Measurements from ENCODE around the gene FUZ.

FUZ gene

DNA sequence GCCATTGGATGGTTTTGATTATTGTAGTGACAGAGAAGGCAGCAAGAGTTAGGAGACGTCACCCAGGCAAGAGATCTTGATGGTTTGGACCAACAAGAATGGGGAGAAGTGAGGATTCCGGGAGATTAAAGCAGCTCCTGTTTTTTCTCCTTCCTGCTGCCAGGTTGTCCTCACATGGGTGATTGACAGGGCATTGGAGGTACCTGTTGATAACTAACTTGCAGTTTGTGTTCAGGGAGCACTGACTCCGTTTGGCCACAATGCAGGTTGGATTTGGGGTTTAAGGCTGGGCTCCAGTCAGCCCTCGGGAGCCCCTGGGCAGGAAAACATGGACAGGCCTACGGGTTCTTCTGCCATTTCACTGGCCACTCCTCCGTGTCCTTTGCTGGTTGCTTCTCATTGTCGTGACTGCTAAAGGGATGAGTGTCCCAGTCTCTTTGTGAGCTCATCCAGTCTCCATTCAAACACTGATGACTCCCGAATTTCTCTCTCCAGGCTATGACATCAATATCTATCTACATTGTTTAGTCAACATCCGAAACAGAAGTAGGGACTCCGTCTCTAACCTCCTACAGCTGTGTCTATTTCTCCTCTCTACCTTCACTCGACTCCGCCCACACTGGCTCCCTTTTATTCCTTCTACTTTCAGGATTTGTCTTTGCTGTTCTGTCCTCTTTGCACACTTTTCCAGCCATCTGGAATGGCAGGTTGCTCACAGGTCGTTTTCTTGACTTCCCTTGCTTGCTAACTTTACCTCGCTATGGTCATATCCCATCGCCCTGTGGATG is 36.5 kb upstream of the FUZ start:
- no peak for DNase-seq (ENCODE audit: low spot score)
- TF ChIP-seq, protein P1, sequence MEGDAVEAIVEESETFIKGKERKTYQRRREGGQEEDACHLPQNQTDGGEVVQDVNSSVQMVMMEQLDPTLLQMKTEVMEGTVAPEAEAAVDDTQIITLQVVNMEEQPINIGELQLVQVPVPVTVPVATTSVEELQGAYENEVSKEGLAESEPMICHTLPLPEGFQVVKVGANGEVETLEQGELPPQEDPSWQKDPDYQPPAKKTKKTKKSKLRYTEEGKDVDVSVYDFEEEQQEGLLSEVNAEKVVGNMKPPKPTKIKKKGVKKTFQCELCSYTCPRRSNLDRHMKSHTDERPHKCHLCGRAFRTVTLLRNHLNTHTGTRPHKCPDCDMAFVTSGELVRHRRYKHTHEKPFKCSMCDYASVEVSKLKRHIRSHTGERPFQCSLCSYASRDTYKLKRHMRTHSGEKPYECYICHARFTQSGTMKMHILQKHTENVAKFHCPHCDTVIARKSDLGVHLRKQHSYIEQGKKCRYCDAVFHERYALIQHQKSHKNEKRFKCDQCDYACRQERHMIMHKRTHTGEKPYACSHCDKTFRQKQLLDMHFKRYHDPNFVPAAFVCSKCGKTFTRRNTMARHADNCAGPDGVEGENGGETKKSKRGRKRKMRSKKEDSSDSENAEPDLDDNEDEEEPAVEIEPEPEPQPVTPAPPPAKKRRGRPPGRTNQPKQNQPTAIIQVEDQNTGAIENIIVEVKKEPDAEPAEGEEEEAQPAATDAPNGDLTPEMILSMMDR (IDR thresholded peaks at IDR 0.05; ENCODE audit: extremely low read depth, missing control alignments) = no peak

DNA sequence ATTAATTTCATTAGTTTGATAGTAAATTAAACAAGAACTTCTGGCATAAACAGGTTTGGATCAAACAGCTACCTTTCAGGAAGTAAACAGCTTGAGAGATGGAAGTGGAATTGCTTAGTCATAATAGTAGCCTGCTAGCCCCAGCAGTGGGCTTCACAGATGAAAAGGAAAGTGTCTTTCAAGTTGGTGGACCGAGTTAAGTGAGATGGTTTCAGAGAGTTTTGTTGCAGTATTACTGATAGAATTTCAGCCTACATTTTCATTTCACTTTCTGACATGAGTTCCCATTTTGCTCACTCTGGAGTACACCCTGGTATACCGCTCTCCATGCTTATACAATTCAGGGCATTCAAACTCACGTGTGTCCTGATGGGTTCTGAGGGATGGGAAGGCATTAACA is 35.8 kb upstream of the FUZ start:
- TF ChIP-seq, protein P1 (IDR thresholded peaks at IDR 0.05; ENCODE audit: extremely low read depth, missing control alignments) = no peak

DNA sequence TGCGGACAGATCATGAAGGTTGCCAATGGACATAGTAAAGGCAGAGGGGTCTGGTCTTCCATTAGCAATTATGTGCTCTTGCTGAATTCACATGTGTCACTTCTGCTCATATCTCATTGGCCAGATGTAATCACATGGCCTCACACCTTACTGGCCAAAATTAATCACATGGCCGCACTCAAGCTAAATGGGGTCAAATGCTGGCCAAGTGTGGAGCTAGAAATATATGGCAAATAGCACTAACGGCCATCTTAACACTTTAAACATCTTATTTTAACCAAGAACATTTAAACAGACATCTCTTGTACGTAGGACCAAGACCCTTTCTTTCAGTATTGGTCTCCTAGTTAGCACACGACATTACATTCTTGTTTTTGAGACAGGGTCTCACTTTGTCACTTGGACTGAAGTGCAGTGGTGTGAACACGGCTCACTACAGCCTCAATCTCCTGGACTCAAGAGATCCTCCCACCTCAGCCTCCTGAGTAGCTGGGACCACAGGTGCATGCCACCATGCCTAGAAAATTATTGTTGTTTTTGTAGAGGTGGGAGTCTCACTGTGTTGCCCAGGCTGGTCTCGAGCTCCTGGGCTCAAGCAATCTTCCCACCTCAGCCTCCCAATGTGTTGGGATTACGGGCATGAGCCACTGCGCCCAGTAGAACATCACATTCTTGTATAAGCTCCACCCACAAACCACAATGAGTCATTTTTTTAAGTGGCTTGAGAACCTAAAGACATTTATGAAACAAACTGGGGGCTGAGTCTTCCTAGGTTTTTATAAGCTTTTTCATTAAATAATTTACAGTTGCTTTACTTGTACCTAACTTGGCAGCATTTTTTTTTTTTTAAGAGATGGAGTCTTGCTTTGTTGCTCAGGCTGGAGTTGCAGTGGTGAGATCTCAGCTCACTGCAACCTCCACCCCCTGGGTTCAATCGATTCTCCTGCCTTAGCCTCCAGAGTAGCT is 34.9 kb upstream of the FUZ start:
- no peak for DNase-seq (ENCODE audit: low spot score)
- TF ChIP-seq, protein P1 (IDR thresholded peaks at IDR 0.05; ENCODE audit: extremely low read depth, missing control alignments) = no peak

More for the DNA sequence above, 35.8 kb upstream of the FUZ start:
- no peak for DNase-seq (ENCODE audit: low spot score)

DNA sequence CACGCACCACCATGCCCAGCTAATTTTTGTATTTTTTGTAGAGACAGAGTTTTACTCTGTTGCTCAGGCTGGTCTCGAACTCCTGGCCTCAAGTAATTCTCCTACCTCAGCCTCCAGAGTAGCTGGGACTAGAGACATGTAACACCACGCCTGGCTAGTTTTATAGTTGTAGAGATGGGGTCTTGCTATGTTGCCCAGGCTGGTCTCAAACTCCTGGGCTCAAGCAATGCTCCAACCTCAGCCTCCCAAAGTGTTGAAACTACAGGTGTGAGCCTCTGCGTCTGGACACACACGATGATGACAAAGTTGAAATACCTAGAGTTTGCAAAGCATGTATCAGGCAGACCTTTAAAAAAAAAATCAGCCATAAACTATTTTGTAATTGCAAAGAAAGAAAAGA is 33.3 kb upstream of the FUZ start:
- DNase-seq (ENCODE audit: low spot score) = no peak

DNA sequence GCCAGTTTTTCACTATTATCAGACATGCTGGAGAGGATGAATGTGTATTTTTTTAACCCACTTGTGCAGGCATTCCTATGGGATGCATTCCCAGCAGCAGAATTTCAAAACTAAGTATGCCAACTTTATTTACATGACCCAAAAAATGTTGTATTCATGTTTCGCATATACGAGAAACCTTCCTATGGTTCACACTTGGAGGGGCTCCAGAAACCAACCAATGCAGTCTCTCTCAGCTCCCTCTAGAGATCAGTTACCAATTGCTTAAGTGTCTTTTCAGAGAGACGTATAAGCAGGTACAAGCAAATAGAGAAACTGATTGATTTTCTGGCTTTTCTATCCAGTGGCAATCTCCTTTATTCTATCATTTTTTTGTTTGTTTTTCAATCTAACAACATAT is 32.3 kb upstream of the FUZ start:
- TF ChIP-seq, protein P1 (IDR thresholded peaks at IDR 0.05; ENCODE audit: extremely low read depth, missing control alignments) = no peak
- DNase-seq (ENCODE audit: low spot score) = no peak

More for the DNA sequence above, 33.3 kb upstream of the FUZ start:
- TF ChIP-seq, protein P1 (IDR thresholded peaks at IDR 0.05; ENCODE audit: extremely low read depth, missing control alignments) = no peak

DNA sequence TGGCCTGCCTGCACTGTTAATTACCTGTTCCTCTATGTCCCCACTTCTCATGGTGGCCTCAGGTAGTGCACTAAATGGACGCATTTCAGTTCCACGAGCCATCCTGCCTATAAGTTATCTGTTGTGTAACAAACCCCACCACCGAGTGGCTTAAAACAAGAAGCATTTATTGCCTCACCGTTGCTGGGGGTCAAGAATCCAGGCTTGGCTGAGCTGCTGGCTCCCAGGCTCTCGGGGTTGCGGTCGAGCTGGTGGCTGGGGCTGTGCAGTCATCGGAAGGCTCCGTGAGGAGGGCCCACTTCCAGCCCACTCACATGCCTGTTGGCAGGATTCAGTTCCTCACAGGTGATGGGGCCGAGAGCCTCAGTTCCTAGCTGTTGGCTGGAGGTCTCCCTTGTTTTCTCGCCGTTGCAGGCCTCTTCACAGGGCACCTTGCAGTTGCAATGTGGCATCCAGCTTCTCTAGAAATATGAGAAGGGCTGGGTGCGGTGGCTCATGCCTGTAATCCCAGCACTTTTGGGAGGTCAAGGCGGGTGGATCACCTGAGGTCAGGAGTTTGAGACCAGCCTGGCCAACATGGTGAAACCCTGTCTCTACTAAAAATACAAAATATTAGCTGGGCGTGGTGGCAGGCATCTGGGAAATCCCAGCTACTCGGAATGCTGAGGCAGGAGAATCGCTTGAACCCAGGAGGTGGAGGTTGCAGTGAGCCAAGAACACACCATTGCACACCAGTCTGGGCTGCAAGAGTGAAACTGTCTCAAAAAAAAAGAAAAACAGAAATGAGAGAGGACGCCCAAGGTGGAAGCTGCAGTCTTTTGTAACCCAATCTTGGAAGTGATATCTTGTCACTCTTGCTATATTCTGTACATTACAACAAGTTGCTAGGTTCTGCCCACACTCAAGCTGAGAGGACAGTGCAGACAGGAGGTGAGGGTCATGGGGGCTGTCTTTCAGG is 31.3 kb upstream of the FUZ start:
- no peak for DNase-seq (ENCODE audit: low spot score)
- TF ChIP-seq, protein P1 (IDR thresholded peaks at IDR 0.05; ENCODE audit: extremely low read depth, missing control alignments) = no peak

Data from GM20000 (cell line).